ENCODE data around the gene BRPF1. TPM values are rescaled to one million over a fixed set of nuclear protein-coding genes. Genes with fewer than 3 reads are reported as not detected.

The BRPF1 gene
- total and polyA plus RNA-seq, 8 donors = 5.8 to 10.8 (median 8.4) TPM

GRCh38 chr3:9765865-9766264 is 34.3 kb downstream of the BRPF1 start:
- TF ChIP-seq, protein P1, sequence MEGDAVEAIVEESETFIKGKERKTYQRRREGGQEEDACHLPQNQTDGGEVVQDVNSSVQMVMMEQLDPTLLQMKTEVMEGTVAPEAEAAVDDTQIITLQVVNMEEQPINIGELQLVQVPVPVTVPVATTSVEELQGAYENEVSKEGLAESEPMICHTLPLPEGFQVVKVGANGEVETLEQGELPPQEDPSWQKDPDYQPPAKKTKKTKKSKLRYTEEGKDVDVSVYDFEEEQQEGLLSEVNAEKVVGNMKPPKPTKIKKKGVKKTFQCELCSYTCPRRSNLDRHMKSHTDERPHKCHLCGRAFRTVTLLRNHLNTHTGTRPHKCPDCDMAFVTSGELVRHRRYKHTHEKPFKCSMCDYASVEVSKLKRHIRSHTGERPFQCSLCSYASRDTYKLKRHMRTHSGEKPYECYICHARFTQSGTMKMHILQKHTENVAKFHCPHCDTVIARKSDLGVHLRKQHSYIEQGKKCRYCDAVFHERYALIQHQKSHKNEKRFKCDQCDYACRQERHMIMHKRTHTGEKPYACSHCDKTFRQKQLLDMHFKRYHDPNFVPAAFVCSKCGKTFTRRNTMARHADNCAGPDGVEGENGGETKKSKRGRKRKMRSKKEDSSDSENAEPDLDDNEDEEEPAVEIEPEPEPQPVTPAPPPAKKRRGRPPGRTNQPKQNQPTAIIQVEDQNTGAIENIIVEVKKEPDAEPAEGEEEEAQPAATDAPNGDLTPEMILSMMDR (IDR thresholded peaks at IDR 0.05) = no peak
- no peak for DNase-seq
- WGBS, 2 donors = 91 to 96% methylated on average over 4 of the region's 4 CpGs
- H3K4me1 ChIP-seq = peaks cover 3 to 7% (median 5%) of the 10 kb centered on the region in 3 donors
- no peaks in the 10 kb centered on the region for H3K9me3 ChIP-seq
- no peak overlapping the region for H3K27ac ChIP-seq
- H3K4me3 ChIP-seq = no peak overlapping the region
- ATAC-seq = no peak
- H3K27me3 ChIP-seq = no peaks in the 10 kb centered on the region
- intact Hi-C loops (cut with DNase I) = no loop called here
- FAIRE-seq = no peak
- no peaks in the 10 kb centered on the region for H3K36me3 ChIP-seq

- FAIRE-seq = no peak
- WGBS, 2 donors = 71 to 80% methylated on average over 7 of the region's 7 CpGs
- Histone ChIP-seq H3K9me3 (no peaks in the 10 kb centered on the region), H3K36me3 (no peaks in the 10 kb centered on the region), H3K27ac (no peak overlapping the region), H3K4me1 (peaks cover 3 to 9% (median 5%) of the 10 kb centered on the region in 3 donors), H3K4me3 (no peak overlapping the region), H3K27me3 (no peaks in the 10 kb centered on the region)
- no peak for DNase-seq
- intact Hi-C loops (cut with DNase I) = no loop called here
- ATAC-seq = no peak
- TF ChIP-seq, protein P1 (IDR thresholded peaks at IDR 0.05) = no peak
Measured at GRCh38 chr3:9767418-9767817, 35.9 kb downstream of the BRPF1 start.

- 81 to 83% methylated on average over 6 of the region's 6 CpGs for WGBS, 2 donors
- TF ChIP-seq, protein P1 (IDR thresholded peaks at IDR 0.05) = no peak
- Histone ChIP-seq H3K36me3 (no peaks in the 10 kb centered on the region), H3K27ac (no peak overlapping the region), H3K27me3 (no peaks in the 10 kb centered on the region), H3K4me3 (no peak overlapping the region), H3K4me1 (peaks cover 3 to 9% (median 5%) of the 10 kb centered on the region in 3 donors), H3K9me3 (no peaks in the 10 kb centered on the region)
- FAIRE-seq (no peak), ATAC-seq (no peak), DNase-seq (no peak)
- intact Hi-C loops (cut with DNase I) = no loop called here
Measured at GRCh38 chr3:9768141-9768775, 36.7 kb downstream of the BRPF1 start.

- FAIRE-seq = no peak
- no peaks in the 10 kb centered on the region for H3K36me3 ChIP-seq
- peak overlapping the region; percentile 40 to 63 (median 48) for H3K4me3 ChIP-seq
- H3K27ac ChIP-seq = peak overlapping the region in 2 of 4 donors; percentile 49 to 72
- TF ChIP-seq, protein P1 (IDR thresholded peaks at IDR 0.05) = no peak
- WGBS, 2 donors = 69 to 77% methylated on average over 5 of the region's 5 CpGs
- intact Hi-C loops (cut with DNase I) = no loop called here
- ATAC-seq = no peak
- no peaks in the 10 kb centered on the region for H3K27me3 ChIP-seq
- no peaks in the 10 kb centered on the region for H3K9me3 ChIP-seq
- DNase-seq = no peak
- peaks cover 3 to 9% (median 5%) of the 10 kb centered on the region in 3 donors for H3K4me1 ChIP-seq
Measured at GRCh38 chr3:9769012-9769411, 37.5 kb downstream of the BRPF1 start.
